GM12878 (cell line): ENCODE data around the gene AQP5. TPM values are rescaled to one million over a fixed set of nuclear protein-coding genes. Genes with fewer than 3 reads are reported as not detected.

Source experiments
- ATAC-seq: fragments of 200-7000 bp; cut with Tn5 transposase; 3 replicates; pipeline ENCODE4 v1.9.1; 2020; ENCODE audit warnings: mild to moderate bottlenecking, moderate library complexity
- BruUV-seq: library from RNA; stranded (reverse); fragments of 400-500 nt; replicated peaks from 2 replicates; lab custom pipeline; 2021; lab: Mats Ljungman, UMichigan
- CTCF ChIA-PET: fragments of 300-600 bp; sonication (Branson Sonifier 250); formaldehyde crosslinking; extraction: SDS; loops from one replicate; lab custom pipeline; 2021; ENCODE audit warnings: inconsistent platforms; lab: Yijun Ruan, JAX
- POLR2A ChIA-PET: fragments of 350-600 bp; formaldehyde crosslinking; extraction: SDS; loops from one replicate; lab custom pipeline; 2021; ENCODE audit warnings: inconsistent platforms; lab: Charles Lee
- RAD21 ChIA-PET: fragments of 300-600 bp; sonication (Branson Sonifier 250); formaldehyde crosslinking; loops from one replicate; lab custom pipeline; 2023; ENCODE audit warnings: antibody characterized with exemption; ENCODE audit not compliant: unreplicated experiment; lab: Charles Lee
- SMC1A ChIA-PET: fragments of 300-600 bp; sonication (Branson Sonifier 250); formaldehyde crosslinking; loops from one replicate; lab custom pipeline; 2023; ENCODE audit not compliant: unreplicated experiment, uncharacterized antibody; lab: Charles Lee
- DNase-seq: peaks from one replicate; pipeline ENCODE4 v3.0.0-alpha.2; 2011; ENCODE audit warnings: low read depth, low spot score
- FAIRE-seq: peaks from 3 replicates; lab custom pipeline; 2011; peaks lifted over from hg19 to GRCh38; lab: Jason Lieb, UNC
- H2AFZ ChIP-seq: 2 replicates; pipeline ENCODE4 v1.6.0; 2011; ENCODE audit warnings: low read depth, low read length, control low read depth; ENCODE audit not compliant: control insufficient read depth
- H3K27ac ChIP-seq: 2 replicates; pipeline ENCODE4 v1.5.1; 2011; ENCODE audit warnings: control low read depth; ENCODE audit not compliant: control insufficient read depth, insufficient read depth
- H3K27me3 ChIP-seq, 2 experiments: replicated peaks in 1 of 2; 2 replicates each; pipeline versions ENCODE4 v1.6.0 to v1.6.1; 2011; ENCODE audit warnings: low read length in 1 of 2; ENCODE audit not compliant: control insufficient read depth in 2 of 2, insufficient read depth in 2 of 2
- H3K36me3 ChIP-seq, 2 experiments: 2 replicates each; pipeline ENCODE4 v1.5.1; 2011; ENCODE audit warnings: low read length in 1 of 2; ENCODE audit not compliant: control insufficient read depth in 2 of 2, insufficient read depth in 2 of 2
- H3K4me1 ChIP-seq: 2 replicates; pipeline ENCODE4 v1.6.1; 2011; ENCODE audit warnings: mild to moderate bottlenecking, low read length, moderate library complexity, mixed read lengths; ENCODE audit not compliant: control insufficient read depth, insufficient read depth
- H3K4me2 ChIP-seq: 2 replicates; pipeline ENCODE4 v1.6.0; 2011; ENCODE audit warnings: control low read depth; ENCODE audit not compliant: control insufficient read depth, insufficient read depth
- H3K4me3 ChIP-seq: fragments of 200-600 bp; sonication (generic); 2 replicates; pipeline ENCODE4 v1.5.1; 2016
- H3K79me2 ChIP-seq: 2 replicates; pipeline ENCODE4 v1.6.0; 2011; ENCODE audit warnings: low read length; ENCODE audit not compliant: control insufficient read depth, insufficient read depth
- H3K9ac ChIP-seq: 2 replicates; pipeline ENCODE4 v1.8.0; 2011; ENCODE audit warnings: low read length, control low read depth, mixed read lengths; ENCODE audit not compliant: control insufficient read depth, insufficient read depth
- H3K9me3 ChIP-seq: replicated peaks from 3 replicates; pipeline ENCODE4 v1.5.1; 2011; ENCODE audit warnings: mild to moderate bottlenecking, low read length; ENCODE audit not compliant: control insufficient read depth, insufficient read depth
- H4K20me1 ChIP-seq: 2 replicates; pipeline ENCODE4 v1.6.0; 2011; ENCODE audit not compliant: control insufficient read depth, insufficient read depth
- EGR1 ChIP-seq, 2 experiments: IDR thresholded peaks; 1 replicate in 1 of 2; 2 replicates in 1 of 2; pipeline ENCODE4 v1.6.1; 2011 to 2012; ENCODE audit warnings: low read depth in 2 of 2, low read length in 2 of 2, borderline replicate concordance in 1 of 2, mild to moderate bottlenecking in 1 of 2, moderate library complexity in 1 of 2
- GATAD2B ChIP-seq: fragments of 450-650 bp; conservative IDR thresholded peaks from 2 replicates; pipeline ENCODE4 v1.6.1; 2017; ENCODE audit warnings: low read depth, mild to moderate bottlenecking, moderate library complexity
- NFXL1 ChIP-seq: fragments of 450-650 bp; IDR thresholded peaks from 2 replicates; pipeline ENCODE4 v1.6.1; 2017; ENCODE audit warnings: antibody characterized with exemption, mild to moderate bottlenecking, borderline replicate concordance
- NKRF ChIP-seq: fragments of 450-650 bp; conservative IDR thresholded peaks from 2 replicates; pipeline ENCODE4 v1.6.1; 2017; ENCODE audit warnings: mild to moderate bottlenecking, moderate library complexity
- SMAD1 ChIP-seq: fragments of 450-650 bp; IDR thresholded peaks from 2 replicates; pipeline ENCODE4 v1.6.1; 2018; ENCODE audit warnings: mild to moderate bottlenecking, low read depth; ENCODE audit not compliant: partially characterized antibody
- TAF1 ChIP-seq: IDR thresholded peaks from 2 replicates; pipeline ENCODE4 v1.6.1; 2011; ENCODE audit warnings: mild to moderate bottlenecking, low read depth, low read length, borderline replicate concordance
- TCF3 ChIP-seq: IDR thresholded peaks from 2 replicates; pipeline ENCODE4 v1.6.1; 2012; ENCODE audit warnings: low read depth, mild to moderate bottlenecking, low read length, borderline replicate concordance; ENCODE audit not compliant: insufficient read depth
- WGBS: methylation state at CpG from one replicate; pipeline ENCODE4 v1.1.6; 2016; ENCODE audit warnings: low lambda C conversion rate; ENCODE audit not compliant: insufficient replicate concordance, insufficient coverage; ENCODE audit errors: missing lambda C conversion rate; 5-methylcytosine and 5-hydroxymethylcytosine counted together
- in situ Hi-C: fragments of 300-500 bp; cut with MboI; formaldehyde crosslinking; loops from 9 replicates; pipeline ENCODE4 v1.14.3; 2018; ENCODE audit warnings: mixed read lengths
- intact Hi-C: fragments of 100-400 bp; cut with micrococcal nuclease; formaldehyde crosslinking; loops from one replicate; pipeline ENCODE4 v1.14.2; 2022; ENCODE audit not compliant: unreplicated experiment
- polyA plus RNA-seq, 11 experiments: library from polyadenylated mRNA; depleted of rRNA in 4 of 11; unstranded in 6 of 11; stranded (reverse) in 5 of 11; fragments of >200 nt; fragmentation: Nextera tagmentation in 4 of 11; fragmentation: Illumina TruSeq in 1 of 11; extraction: Ambion mirVana in 4 of 11; extraction: Trizol in 1 of 11; gene quantifications; 1 replicate in 1 of 11; 2 replicates in 10 of 11; pipeline versions ENCODE4 v1.2.1 to v1.2.3, GENCODE V29; 2011 to 2016; ENCODE audit warnings: inconsistent platforms in 2 of 11, missing spikeins in 2 of 11, low read depth in 1 of 11
- total RNA-seq, 4 experiments: library from RNA; depleted of rRNA in 3 of 4; stranded (reverse); fragments of >200 nt in 3 of 4; fragmentation: Illumina TruSeq in 1 of 4; extraction: Trizol in 1 of 4; gene quantifications; 2 replicates each; pipeline versions ENCODE4 v1.2.1 to v1.2.3, GENCODE V29; 2013 to 2021

Gene AQP5
- total and polyA plus RNA-seq, 10 of the 15 experiments (the other 5 are each of a cell fraction or from before 2014, with no cell fraction given), result not detected

- Histone ChIP-seq H3K27ac (no peak overlapping the region), H3K4me3 (no peak overlapping the region), H3K79me2 (no peaks in the 10 kb centered on the region), H3K36me3 (no peaks in the 10 kb centered on the region), H3K27me3 (peaks cover 0 to 1% of the 10 kb centered on the region in 2 experiments; a peak in 2 of 4 replicates), H3K9ac (no peak overlapping the region), H3K4me2 (no peak overlapping the region), H2AFZ (no peak overlapping the region), H3K4me1 (no peaks in the 10 kb centered on the region), H4K20me1 (no peaks in the 10 kb centered on the region), H3K9me3 (no peaks in the 10 kb centered on the region)
- in situ Hi-C loops (no loop called here), intact Hi-C loops (no loop called here)
- POLR2A ChIA-PET, result no interaction called here
- TF ChIP-seq NKRF (no peak), EGR1 (IDR thresholded peaks at IDR 0.05; ENCODE audit: borderline replicate concordance in 1 of 2, low read depth in 2 of 2, low read length in 2 of 2) (no peak), SMAD1 (no peak), TCF3 (no peak), GATAD2B (no peak), NFXL1 (no peak), TAF1 (no peak)
- BruUV-seq, result no TSS peak
- CTCF ChIA-PET, result no interaction called here
- ATAC-seq (no peak), DNase-seq (no peak), FAIRE-seq (no peak)
- RAD21 ChIA-PET, result no interaction called here
- SMC1A ChIA-PET, result no interaction called here
- WGBS, result 34% methylated on average over 3 of the region's 3 CpGs
These were observed 40.4 kb upstream of the AQP5 start for GRCh38 chr12:49921299-49921698.
